Neural crest cell (in vitro differentiated cells): ENCODE data around the gene STARD3. TPM values are rescaled to one million over a fixed set of nuclear protein-coding genes. Genes with fewer than 3 reads are reported as not detected.

Source experiments
- DNase-seq: peaks from one replicate; pipeline ENCODE4 v3.0.0; 2021; ENCODE audit warnings: low read depth, mixed read lengths, low spot score
- H3K27ac Mint-ChIP-seq: one replicate; pipeline ENCODE4 v1.8.0; 2021; ENCODE audit warnings: mild to moderate bottlenecking, mixed read lengths; ENCODE audit not compliant: unreplicated experiment
- H3K27me3 Mint-ChIP-seq: 2 replicates; pipeline ENCODE4 v1.8.0; 2021; ENCODE audit warnings: low read depth, mild to moderate bottlenecking, mixed read lengths
- H3K36me3 Mint-ChIP-seq: 2 replicates; pipeline ENCODE4 v1.8.0; 2021; ENCODE audit warnings: low read depth, mild to moderate bottlenecking, mixed read lengths
- H3K4me1 Mint-ChIP-seq: 2 replicates; pipeline ENCODE4 v1.8.0; 2021; ENCODE audit warnings: mixed read lengths
- H3K4me3 Mint-ChIP-seq: one replicate; pipeline ENCODE4 v1.8.0; 2021; ENCODE audit warnings: mild to moderate bottlenecking, mixed read lengths
- H3K9me3 Mint-ChIP-seq: 2 replicates; pipeline ENCODE4 v1.8.0; 2021; ENCODE audit warnings: mixed read lengths
- CTCF ChIP-seq: fragments of 200-600 bp; sonication (generic); conservative IDR thresholded peaks from 2 replicates; pipeline ENCODE4 v1.5.0; 2021; ENCODE audit warnings: antibody characterized with exemption, mild to moderate bottlenecking
- total RNA-seq: library from RNA; stranded (reverse); gene quantifications from 2 replicates; pipeline ENCODE4 v1.2.1, GENCODE V29; 2021

Gene STARD3
- total RNA-seq, 1 donor from 2014 or later, result 60.6 TPM

DNA sequence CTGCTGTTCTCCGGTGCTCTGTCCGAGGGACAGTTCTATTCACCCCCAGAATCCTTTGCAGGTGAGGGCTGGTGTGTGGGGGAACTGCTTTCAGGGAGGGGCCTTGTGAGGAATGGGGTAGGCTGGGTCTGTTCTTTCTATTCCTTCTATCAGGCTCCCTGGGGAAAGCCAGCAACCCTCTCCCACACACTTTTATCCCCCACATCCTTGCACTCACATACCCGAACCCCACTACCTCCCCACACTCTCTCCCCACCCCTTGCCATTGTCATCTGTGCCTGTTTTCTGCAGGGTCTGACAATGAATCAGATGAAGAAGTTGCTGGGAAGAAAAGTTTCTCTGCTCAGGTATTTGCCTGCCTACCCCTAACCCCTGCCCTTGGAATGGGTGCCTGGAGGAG, 21.8 kb downstream of the STARD3 start:
- H3K27ac Mint-ChIP-seq, result no peak overlapping the region
- no peak overlapping the region for H3K4me3 Mint-ChIP-seq
- no peaks in the 10 kb centered on the region for H3K36me3 Mint-ChIP-seq
- H3K27me3 Mint-ChIP-seq, result no peaks in the 10 kb centered on the region
- no peak for DNase-seq
- H3K4me1 Mint-ChIP-seq, result peaks cover 15% of the 10 kb centered on the region
- H3K9me3 Mint-ChIP-seq, result no peaks in the 10 kb centered on the region
- TF ChIP-seq CTCF, result no peak

- no peak for TF ChIP-seq CTCF
- Mint-ChIP-seq H3K9me3 (no peaks in the 10 kb centered on the region), H3K27ac (peak overlapping the region; percentile 27), H3K4me1 (peaks cover 14% of the 10 kb centered on the region), H3K4me3 (no peak overlapping the region), H3K36me3 (no peaks in the 10 kb centered on the region), H3K27me3 (peaks cover 4% of the 10 kb centered on the region)
- no peak for DNase-seq
These were observed 22.5 kb downstream of the STARD3 start for GRCh38 chr17:39659279-39660010.

- H3K4me1 Mint-ChIP-seq, result peaks cover 10% of the 10 kb centered on the region
- H3K27me3 Mint-ChIP-seq, result peaks cover 6% of the 10 kb centered on the region
- H3K27ac Mint-ChIP-seq, result no peak overlapping the region
- no peak overlapping the region for H3K4me3 Mint-ChIP-seq
- H3K9me3 Mint-ChIP-seq, result no peaks in the 10 kb centered on the region
- no peak for TF ChIP-seq CTCF
- DNase-seq, result no peak
- no peaks in the 10 kb centered on the region for H3K36me3 Mint-ChIP-seq
These were observed 23.0 kb downstream of the STARD3 start for GRCh38 chr17:39660011-39660360.

- Mint-ChIP-seq H3K27me3 (peaks cover 13% of the 10 kb centered on the region), H3K9me3 (no peaks in the 10 kb centered on the region), H3K4me1 (peaks cover 4% of the 10 kb centered on the region), H3K4me3 (no peak overlapping the region), H3K27ac (no peak overlapping the region), H3K36me3 (no peaks in the 10 kb centered on the region)
- DNase-seq, result no peak
- TF ChIP-seq CTCF, result no peak
These were observed 23.7 kb downstream of the STARD3 start for GRCh38 chr17:39660397-39661385.

DNA sequence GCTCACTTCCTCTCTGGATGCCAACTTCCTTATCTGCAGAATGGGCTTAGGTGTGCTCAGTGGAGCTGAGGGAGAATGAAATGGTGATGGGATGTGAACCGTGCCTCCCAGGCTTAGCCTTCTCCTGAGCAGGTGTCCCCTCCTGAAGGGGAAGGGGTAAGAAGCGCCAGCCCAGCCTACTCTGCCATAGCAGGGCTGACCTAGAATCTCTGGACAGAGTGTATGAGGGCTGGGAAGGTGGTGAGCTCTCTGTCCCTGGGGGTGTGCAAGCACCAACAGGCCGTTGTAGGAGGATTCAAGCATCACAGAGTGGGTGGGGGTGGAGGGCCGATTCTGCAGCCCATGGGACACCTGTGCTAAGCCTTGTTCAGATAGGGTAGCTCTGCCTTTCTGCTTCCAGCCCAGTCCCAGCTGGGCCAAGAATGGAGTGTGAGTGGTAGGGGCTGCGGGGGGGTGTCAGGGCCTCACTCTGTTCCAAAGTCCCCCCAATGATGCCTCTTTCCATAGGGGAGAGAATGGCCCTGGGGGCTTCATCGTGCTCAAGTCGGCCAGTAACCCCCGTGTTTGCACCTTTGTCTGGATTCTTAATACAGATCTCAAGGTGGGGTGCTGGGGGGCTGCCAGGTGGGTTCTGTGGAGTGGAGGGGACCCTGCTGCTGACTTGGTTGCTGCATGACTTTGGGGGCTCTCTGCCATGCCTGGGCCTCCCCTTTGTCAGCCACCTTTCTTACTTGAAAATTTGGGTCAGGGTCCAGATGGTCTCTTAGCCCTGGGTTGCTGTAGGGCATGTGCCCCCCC, 25.0 kb downstream of the STARD3 start:
- H3K9me3 Mint-ChIP-seq, result no peaks in the 10 kb centered on the region
- H3K36me3 Mint-ChIP-seq, result no peaks in the 10 kb centered on the region
- no peak overlapping the region for H3K27ac Mint-ChIP-seq
- no peak for DNase-seq
- H3K4me3 Mint-ChIP-seq, result no peak overlapping the region
- peaks cover 8% of the 10 kb centered on the region for H3K4me1 Mint-ChIP-seq
- peaks cover 25% of the 10 kb centered on the region for H3K27me3 Mint-ChIP-seq
- no peak for TF ChIP-seq CTCF
